EL (cell line): Measurements from ENCODE around the gene CCIN.

Experiments
- DNase-seq: peaks from one replicate; pipeline ENCODE4 v3.0.0-alpha.2; 2016

CCIN gene

DNA sequence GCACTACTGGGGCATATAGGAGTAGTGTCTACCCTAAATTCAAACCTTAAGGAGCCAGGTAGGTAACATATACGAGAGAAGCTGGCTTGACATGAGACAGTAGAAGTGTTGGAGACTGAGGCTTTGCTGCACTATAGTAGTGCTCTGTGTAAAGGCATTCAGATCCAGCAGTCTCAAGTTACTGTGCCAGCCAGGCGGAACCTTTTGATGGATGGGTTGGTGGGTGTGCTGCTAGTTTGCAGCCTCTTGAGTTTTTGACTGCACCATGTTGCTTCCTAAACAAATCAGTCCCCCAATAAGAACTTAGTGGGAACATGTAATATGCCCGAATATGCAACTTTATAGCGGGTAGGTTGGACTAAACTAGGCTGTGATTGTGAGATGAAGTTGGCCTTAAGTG lies 23.0 kb downstream of the CCIN start:
- DNase-seq: no peak

DNA sequence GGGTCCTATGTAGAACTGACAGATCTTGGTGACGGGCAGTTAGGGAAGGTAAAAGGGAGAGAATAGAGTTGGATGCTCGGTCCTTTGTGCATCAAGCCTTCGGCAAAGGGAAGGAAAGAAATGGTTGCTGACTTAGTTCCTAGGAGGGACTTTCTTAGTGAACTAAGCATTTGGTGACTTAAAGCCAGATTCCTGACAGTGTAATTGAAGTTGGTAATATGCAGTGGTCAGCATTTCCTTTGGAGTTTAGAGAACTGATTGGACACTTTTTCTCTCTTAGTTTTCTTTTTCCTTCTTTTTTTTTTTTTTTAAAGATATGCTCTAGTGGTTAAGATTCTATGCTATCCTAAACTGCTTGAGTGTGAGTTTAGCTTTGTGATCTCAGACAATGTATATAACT lies 23.8 kb downstream of the CCIN start:
- DNase-seq: no peak

DNA sequence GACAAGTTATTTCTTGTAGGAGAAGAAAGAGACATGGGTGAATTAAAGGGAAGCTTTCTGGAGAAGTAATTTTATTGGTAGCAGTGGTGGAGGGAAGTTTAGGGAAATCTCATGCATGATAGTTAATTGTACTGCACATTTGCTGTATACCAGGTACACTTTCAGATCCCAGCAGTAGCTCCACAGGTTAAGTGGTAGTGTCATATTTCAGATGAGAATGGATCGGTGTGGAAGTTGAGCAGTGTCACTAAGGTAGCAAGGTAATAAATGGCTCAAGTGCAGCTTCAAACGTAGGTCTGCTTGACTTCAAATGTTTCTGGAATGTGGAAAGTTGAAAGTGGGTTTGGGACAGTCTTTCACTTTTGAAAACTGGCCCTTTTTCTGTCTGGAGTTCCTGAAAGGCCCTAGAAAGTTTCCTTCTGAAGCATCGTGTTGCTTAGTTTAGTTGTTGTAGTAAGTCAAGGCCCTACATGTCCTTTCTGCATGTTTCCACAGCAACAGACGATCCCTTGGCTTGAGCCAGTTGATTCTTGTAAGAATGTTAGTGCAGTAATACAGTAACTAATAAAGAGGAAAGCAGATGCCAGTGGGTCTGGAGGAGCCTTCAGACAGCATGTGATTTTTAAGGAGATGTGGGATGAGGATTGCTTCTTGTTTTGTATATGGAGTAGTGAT lies 25.3 kb downstream of the CCIN start:
- DNase-seq: no peak

DNA sequence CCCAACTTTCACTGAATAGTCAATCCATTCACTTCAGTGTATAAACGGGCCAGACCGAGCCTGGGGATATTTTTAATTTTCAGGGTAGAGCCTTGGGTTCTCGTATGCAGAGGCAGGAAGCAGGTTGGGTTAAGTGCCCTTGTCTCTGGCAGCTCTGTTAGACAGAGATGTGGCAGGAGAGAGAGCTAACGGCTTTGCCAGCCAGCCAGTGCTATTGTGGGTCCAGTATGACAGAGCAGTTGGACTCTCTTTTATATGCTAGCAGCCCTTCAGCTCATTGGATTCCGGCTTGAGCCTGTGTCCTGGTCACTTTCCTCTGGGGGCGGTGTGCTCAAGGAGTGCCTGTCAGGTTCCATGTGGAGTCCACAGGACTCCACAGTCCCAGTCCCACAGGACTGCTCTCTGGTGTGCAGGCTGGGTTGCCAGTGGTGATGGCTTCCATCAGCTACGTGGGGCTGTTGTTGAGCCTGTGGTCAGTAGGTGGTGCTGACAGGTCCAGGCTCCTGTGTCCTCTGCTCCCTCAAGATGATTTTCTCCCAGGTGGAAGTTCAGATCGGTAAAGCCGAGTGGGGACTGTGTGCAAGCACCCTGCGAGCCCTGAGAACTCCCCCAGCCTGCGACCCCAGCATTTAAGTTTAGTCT lies 35.8 kb downstream of the CCIN start:
- DNase-seq: no peak

DNA sequence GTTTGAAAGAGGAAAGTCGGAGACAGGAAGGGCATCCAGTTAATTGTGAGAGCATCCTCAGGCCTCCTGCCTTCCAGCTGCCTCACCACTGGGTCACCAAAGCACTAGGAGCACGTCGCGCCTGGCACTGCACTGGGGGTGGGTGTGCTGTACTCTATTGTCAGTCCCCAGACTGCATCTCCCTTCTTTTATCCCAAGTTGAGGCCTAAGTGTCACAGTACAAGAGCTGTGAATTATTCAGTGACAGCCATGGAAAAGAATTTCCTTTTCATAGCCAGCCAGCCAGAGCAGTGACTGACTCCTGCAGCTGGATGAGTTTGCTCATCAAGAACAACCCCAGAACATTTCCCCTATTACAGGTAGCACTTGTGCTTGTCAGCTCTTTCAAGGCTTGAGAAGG lies 37.8 kb downstream of the CCIN start:
- peak; percentile 59 for DNase-seq

DNA sequence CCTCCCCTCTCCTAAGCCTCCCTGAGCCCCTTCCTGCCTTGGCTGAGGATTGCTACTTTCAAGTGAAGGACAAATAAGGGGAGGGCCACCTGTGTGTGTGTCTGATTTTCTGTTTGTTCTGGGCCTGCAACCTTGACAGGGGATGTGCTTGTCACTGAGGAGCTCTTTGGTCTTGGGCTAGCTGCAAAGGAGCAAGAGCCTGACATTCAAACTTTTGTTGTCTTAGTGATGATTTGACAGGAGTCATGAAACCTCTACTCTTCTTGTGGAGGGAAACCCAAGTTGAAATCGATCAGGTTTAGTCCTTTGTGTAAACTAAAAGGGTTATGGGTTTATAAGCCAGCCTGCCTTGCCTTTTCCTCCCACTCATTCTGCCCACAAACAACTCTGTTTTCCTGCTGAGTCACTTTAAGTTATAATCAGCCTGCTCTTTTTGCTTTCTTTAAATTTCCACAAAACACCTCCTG lies 38.4 kb downstream of the CCIN start:
- DNase-seq: no peak

DNA sequence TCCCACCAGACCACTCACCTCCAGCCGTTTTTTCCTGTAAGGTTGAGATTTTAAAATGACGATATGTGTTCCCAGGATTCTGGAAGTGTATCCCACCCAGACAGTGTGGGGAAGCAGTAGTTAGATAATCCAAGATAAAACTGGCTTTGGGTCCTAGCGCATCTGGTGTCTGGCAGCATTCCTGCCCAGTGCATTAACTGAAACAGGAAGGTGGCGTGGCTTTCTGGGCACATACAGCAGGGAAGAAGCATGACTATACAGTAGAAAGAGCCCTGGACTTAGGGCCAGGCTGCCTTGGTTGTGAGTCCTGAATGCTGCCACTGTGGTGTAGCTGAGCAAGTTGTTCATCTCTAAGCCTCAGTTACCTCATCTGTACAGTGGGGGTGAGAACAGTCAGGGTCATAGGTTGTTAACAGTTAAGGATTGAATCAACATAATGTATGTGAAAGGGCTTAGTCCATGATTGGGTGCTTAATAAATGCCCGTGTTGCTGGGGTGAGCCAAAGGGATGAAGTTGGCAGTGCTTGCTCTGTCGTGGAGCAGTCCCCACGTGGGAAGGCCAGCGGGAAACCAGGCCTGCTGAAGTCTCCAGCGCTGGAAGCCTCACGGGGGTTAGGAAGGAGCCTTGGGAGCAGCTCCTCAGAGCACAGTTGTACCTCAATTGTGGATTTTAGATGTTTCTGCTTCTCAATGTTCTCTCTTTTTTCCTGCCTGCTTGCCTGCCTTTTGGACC lies 39.5 kb downstream of the CCIN start:
- DNase-seq: no peak

DNA sequence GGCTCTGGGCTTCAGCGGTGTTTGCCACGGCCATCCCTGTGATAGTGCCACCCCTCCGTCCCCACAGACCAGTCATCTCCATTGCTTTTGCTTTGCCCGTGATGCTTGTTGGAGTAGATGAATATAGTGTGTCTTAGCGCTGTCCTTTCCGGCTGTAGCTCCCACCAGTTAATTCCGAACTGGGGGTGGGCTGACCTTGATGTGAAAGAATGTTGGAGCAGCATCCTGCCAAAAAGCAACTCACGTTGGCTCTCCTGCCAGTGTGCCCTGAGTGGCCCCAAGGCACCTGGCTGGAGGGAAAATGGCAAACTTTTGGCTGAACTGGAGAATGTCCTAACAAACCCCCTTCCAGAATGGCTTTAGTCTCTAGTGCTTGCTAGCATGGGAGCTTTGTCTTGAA lies 41.5 kb downstream of the CCIN start:
- no peak for DNase-seq

DNA sequence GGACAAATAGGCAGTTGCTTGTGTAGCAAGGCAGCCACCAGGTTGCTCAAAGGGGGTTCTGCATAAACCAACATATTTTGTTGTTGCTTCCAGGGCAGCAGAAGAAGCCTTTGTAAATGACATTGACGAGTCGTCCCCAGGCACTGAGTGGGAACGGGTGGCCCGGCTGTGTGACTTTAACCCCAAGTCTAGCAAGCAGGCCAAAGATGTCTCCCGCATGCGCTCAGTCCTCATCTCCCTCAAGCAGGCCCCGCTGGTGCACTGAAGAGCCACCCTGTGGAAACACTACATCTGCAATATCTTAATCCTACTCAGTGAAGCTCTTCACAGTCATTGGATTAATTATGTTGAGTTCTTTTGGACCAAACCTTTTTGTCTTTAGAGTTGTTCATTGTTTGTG lies 42.3 kb downstream of the CCIN start:
- DNase-seq: no peak

DNA sequence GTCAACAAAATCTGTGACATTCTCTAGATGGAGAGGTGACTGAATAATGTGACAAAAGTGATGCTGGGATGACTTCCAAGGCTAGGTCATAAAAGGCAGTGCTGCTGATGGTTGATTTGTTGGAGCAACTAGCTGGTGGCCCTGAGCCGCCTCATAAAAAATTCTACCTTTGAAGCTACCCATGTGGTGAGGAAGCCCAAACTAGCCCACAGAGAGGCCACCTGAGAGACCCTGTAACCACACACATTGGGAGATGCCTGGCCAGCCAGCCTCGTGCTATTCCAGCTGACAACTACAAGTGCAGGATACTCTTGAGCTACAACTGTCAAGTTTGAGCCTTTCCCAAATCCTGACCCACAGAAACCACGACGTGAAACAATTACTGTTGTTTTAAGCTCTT lies 44.2 kb downstream of the CCIN start:
- no peak for DNase-seq

DNA sequence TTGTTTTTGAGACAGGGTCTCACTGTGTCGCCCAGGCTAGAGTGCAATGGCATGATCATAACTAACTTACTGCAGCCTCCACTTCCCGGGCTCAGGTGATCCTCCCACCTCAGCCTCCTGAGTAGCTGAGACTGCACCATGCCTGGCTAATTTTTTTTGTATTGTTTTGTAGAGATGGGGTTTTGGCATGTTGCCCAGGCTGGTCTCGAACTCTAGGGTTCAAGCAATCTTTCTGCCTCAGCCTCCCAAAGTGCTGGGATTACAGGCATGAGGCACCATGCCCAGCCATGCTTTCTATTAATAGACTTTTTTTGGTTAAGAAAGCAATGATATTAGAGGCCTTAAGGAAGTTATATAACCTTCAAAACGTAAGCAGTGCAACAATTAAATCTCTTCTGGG lies 44.8 kb downstream of the CCIN start:
- no peak for DNase-seq

DNA sequence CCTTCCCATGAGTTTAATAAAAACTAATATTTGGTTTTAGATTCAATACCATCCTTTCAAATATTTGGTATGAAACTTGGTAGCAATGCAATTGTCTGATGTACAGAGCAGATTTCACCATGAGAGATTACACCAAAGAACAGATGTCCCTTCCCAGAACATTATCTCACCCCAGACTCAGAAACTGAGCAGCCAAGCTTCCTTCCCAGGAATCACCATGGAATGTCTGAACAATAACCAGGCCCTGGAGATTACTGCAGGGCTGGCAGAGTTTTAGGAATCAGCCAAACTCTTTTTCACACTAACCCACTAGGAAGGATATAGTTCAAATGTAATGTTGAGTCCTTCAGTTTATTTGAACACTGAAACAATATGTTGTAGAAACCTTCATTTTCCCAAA lies 45.4 kb downstream of the CCIN start:
- no peak for DNase-seq

DNA sequence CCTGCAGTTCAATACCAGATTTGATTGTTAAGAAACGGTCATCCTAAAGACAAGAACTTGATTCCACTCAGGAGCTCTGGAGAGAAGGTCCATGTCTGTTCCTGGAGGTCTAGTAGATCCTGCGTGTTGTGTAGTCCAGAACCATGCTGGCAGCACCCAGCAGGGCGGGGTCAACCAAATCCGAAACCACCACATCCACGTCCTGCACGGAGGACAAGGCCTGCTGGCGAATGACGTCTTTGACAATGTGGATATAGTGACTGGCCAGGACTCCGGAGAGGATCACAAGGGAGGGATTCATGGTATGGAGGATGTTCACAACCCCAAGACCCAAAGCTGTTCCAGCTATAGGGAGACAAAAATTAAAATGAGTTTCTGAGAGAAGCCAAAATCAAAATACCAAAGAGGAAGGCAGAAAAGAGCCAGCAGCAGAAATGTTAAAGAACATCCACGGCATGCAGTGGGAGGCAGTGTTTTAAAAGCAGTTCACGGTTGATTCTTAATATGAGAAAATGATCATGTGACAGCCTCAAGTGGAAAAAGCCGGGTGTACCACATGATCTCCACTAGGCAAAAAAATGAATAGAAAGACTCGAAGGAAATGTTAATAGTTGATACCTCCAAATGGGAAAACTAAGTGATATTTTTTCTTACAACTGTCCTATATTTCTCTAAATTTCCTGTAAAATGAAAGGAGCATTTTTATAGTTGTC lies 48.2 kb downstream of the CCIN start:
- DNase-seq: no peak

DNA sequence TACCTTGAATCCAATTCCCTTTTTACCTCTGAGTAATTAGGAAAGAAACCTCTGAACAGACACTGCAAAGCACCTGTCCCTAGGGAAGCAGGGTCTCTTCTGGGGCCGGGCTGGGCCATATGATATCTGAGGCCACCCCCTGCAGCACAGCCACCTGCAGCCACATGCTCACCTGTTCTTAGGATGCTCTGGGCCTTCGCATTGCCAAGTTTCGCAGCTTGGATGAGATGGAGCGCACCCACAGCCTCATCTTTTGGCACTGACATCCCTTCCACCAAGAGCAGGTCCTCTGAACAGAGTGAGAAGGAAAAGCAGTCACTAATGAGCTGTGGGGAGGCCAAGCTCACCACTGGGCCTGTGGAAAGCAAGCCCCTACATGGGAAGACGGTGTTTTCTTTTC lies 48.8 kb downstream of the CCIN start:
- DNase-seq: no peak

DNA sequence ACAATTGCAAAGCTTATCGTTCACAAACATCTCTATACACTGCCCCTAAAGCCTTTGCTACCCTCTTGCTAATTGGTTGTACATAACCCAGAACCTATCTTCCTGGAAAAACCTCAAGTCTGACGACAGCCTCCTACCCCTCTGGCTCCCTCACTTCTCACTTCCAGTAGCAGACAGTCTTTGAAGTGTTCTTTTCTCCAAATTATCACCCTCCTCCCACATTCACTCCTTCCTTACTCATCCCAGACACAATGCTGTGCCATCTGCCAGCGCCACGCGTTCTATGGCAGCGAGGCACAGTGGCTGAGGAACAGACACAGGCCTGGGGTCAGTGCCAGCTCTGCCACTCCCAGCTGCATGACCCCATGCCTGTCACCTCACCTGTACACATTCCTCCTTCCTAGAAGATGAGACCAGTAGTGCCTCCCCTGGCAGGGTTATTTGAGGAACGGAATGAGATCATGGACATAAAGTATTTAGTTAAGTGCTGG lies 49.3 kb downstream of the CCIN start:
- no peak for DNase-seq
